Neural progenitor cell (in vitro differentiated cells): ENCODE data around the gene PDLIM4. TPM values are rescaled to one million over a fixed set of nuclear protein-coding genes. Genes with fewer than 3 reads are reported as not detected.

Experiments
- DNase-seq: peaks from one replicate; pipeline ENCODE4 v3.0.0-alpha.2; 2016; ENCODE audit warnings: low spot score
- H2AFZ ChIP-seq: fragments of 200-600 bp; sonication (generic); replicated peaks from 2 replicates; pipeline ENCODE4 v1.6.1; 2016; ENCODE audit warnings: antibody characterized with exemption
- H3F3A ChIP-seq: fragments of 200-600 bp; sonication (generic); 2 replicates; pipeline ENCODE4 v1.6.1; 2016; ENCODE audit warnings: antibody characterized with exemption, low read depth
- H3K27ac ChIP-seq: fragments of 200-600 bp; sonication (generic); 2 replicates; pipeline ENCODE4 v1.5.1; 2016; ENCODE audit warnings: mild to moderate bottlenecking
- H3K27me3 ChIP-seq: fragments of 200-600 bp; sonication (generic); 2 replicates; pipeline ENCODE4 v1.6.1; 2016; ENCODE audit warnings: mild to moderate bottlenecking, moderate library complexity
- H3K36me3 ChIP-seq: fragments of 200-600 bp; sonication (generic); 2 replicates; pipeline ENCODE4 v1.5.1; 2016
- H3K4me1 ChIP-seq: fragments of 200-600 bp; sonication (generic); 2 replicates; pipeline ENCODE4 v1.6.1; 2016; ENCODE audit warnings: mixed run types
- H3K4me2 ChIP-seq: fragments of 200-600 bp; sonication (generic); 2 replicates; pipeline ENCODE4 v1.6.1; 2016
- H3K4me3 ChIP-seq: fragments of 200-600 bp; sonication (generic); 2 replicates; pipeline ENCODE4 v1.5.1; 2016
- H3K79me2 ChIP-seq: fragments of 200-600 bp; sonication (generic); 2 replicates; pipeline ENCODE4 v1.6.1; 2016; ENCODE audit warnings: low read depth
- H3K9ac ChIP-seq: fragments of 200-600 bp; sonication (generic); 2 replicates; pipeline ENCODE4 v1.6.1; 2016
- H3K9me3 ChIP-seq: fragments of 200-600 bp; sonication (generic); 2 replicates; pipeline ENCODE4 v1.5.1; 2016; ENCODE audit warnings: low read depth
- H4K20me1 ChIP-seq: fragments of 200-600 bp; sonication (generic); 2 replicates; pipeline ENCODE4 v1.6.1; 2016; ENCODE audit warnings: low read depth
- H3K27ac Mint-ChIP-seq: 3 replicates; pipeline ENCODE4 v1.8.0; 2021; ENCODE audit warnings: mixed read lengths
- H3K27me3 Mint-ChIP-seq: 2 replicates; pipeline ENCODE4 v1.8.0; 2022; ENCODE audit warnings: low read depth, mild to moderate bottlenecking, inconsistent platforms, moderate library complexity, mixed read lengths; ENCODE audit not compliant: insufficient read depth
- H3K36me3 Mint-ChIP-seq: 3 replicates; pipeline ENCODE4 v1.8.0; 2021; ENCODE audit warnings: mixed read lengths
- H3K4me1 Mint-ChIP-seq: 3 replicates; pipeline ENCODE4 v1.8.0; 2021; ENCODE audit warnings: mixed read lengths
- H3K4me3 Mint-ChIP-seq: 3 replicates; pipeline ENCODE4 v1.8.0; 2021; ENCODE audit warnings: mild to moderate bottlenecking, moderate library complexity, mixed read lengths
- H3K9me3 Mint-ChIP-seq: 3 replicates; pipeline ENCODE4 v1.8.0; 2020; ENCODE audit warnings: mixed read lengths
- EZH2 ChIP-seq: fragments of 200-600 bp; sonication (generic); IDR thresholded peaks from 2 replicates; pipeline ENCODE4 v1.6.1; 2017; ENCODE audit warnings: antibody characterized with exemption, mild to moderate bottlenecking, moderate library complexity
- EZH2phosphoT487 ChIP-seq: fragments of 200-600 bp; sonication (generic); IDR thresholded peaks from 2 replicates; pipeline ENCODE4 v1.6.1; 2017; ENCODE audit warnings: antibody characterized with exemption
- total RNA-seq: library from RNA; depleted of rRNA; stranded (reverse); fragments of >200 nt; gene quantifications from 2 replicates; pipeline ENCODE4 v1.2.3, GENCODE V29; 2015; ENCODE audit warnings: low replicate concordance
- TF ChIP-seq, protein P1 (sequence below): fragments of 200-600 bp; sonication (generic); IDR thresholded peaks from 2 replicates; pipeline ENCODE4 v1.5.1; 2017; ENCODE audit warnings: antibody characterized with exemption, mild to moderate bottlenecking

The PDLIM4 gene
- total RNA-seq, 1 donor from 2014 or later: 8.3 TPM

DNA sequence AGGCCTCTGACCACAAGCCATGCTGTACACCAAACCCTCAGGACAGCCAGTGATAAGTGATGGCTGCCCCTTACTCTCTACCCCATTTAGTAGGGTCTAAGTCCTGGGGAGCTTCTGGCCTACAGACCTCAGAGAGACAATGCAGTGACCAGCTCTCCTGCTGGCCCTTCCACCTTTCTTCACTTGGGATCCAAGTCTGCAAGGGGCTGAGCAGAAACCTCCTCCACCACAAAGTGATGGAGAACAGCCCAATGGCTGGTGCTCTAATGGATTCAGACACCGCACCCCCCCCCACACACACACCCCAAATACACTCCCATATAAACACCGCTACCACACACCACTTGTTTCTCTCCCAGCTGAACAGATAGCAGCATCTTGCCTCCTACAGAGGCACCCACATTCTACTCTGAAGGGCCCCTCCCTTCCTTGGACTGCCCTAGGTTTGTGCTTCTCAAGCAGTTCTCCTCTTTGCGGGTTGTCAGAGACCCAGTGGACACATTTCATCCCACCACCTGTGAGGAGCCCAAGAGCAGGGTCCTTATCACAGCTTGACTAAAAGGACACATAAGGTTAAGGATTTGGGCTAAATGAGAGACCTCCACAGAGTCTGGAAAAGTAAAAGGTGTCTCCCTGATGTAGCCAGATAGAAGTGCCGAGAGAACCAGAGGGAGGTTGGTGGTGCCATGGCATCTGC, 1.3 kb upstream of the PDLIM4 start:
- Mint-ChIP-seq H3K9me3 (no peaks in the 10 kb centered on the region), H3K36me3 (peaks cover 4% of the 10 kb centered on the region), H3K27me3 (peaks cover 8% of the 10 kb centered on the region), H3K4me3 (peak overlapping the region; percentile 82), H3K27ac (no peak overlapping the region), H3K4me1 (peaks cover 29% of the 10 kb centered on the region)
- no peak overlapping the region for H3K4me2 ChIP-seq
- H3K4me3 ChIP-seq: no peak overlapping the region
- peaks cover 13% of the 10 kb centered on the region for H3K4me1 ChIP-seq
- TF ChIP-seq, protein P1, sequence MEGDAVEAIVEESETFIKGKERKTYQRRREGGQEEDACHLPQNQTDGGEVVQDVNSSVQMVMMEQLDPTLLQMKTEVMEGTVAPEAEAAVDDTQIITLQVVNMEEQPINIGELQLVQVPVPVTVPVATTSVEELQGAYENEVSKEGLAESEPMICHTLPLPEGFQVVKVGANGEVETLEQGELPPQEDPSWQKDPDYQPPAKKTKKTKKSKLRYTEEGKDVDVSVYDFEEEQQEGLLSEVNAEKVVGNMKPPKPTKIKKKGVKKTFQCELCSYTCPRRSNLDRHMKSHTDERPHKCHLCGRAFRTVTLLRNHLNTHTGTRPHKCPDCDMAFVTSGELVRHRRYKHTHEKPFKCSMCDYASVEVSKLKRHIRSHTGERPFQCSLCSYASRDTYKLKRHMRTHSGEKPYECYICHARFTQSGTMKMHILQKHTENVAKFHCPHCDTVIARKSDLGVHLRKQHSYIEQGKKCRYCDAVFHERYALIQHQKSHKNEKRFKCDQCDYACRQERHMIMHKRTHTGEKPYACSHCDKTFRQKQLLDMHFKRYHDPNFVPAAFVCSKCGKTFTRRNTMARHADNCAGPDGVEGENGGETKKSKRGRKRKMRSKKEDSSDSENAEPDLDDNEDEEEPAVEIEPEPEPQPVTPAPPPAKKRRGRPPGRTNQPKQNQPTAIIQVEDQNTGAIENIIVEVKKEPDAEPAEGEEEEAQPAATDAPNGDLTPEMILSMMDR: no peak
- TF ChIP-seq EZH2phosphoT487 (no peak), EZH2 (no peak)
- H3K79me2 ChIP-seq: no peaks in the 10 kb centered on the region
- DNase-seq: no peak
- H3K36me3 ChIP-seq: no peaks in the 10 kb centered on the region
- peaks cover 19% of the 10 kb centered on the region for H3K27me3 ChIP-seq
- no peak overlapping the region for H2AFZ ChIP-seq
- no peaks in the 10 kb centered on the region for H4K20me1 ChIP-seq
- H3K27ac ChIP-seq: no peak overlapping the region
- H3F3A ChIP-seq: no peaks in the 10 kb centered on the region
- H3K9ac ChIP-seq: no peak overlapping the region
- no peaks in the 10 kb centered on the region for H3K9me3 ChIP-seq

- H3K36me3 ChIP-seq: no peaks in the 10 kb centered on the region
- no peaks in the 10 kb centered on the region for H3K9me3 ChIP-seq
- H3K27ac ChIP-seq: no peak overlapping the region
- H3K4me1 Mint-ChIP-seq: peaks cover 29% of the 10 kb centered on the region
- no peaks in the 10 kb centered on the region for H3F3A ChIP-seq
- DNase-seq: no peak
- H3K27ac Mint-ChIP-seq: no peak overlapping the region
- H3K4me1 ChIP-seq: peaks cover 13% of the 10 kb centered on the region
- peaks cover 8% of the 10 kb centered on the region for H3K27me3 Mint-ChIP-seq
- H3K9ac ChIP-seq: no peak overlapping the region
- H3K79me2 ChIP-seq: no peaks in the 10 kb centered on the region
- H3K4me3 Mint-ChIP-seq: peak overlapping the region; percentile 82
- TF ChIP-seq, protein P1: no peak
- no peak for TF ChIP-seq EZH2
- TF ChIP-seq EZH2phosphoT487: no peak
- H3K36me3 Mint-ChIP-seq: peaks cover 6% of the 10 kb centered on the region
- peaks cover 19% of the 10 kb centered on the region for H3K27me3 ChIP-seq
- H4K20me1 ChIP-seq: no peaks in the 10 kb centered on the region
- peak overlapping the region; percentile 86 for H3K4me2 ChIP-seq
- peak overlapping the region; percentile 98 for H2AFZ ChIP-seq
- peak overlapping the region; percentile 78 for H3K4me3 ChIP-seq
- no peaks in the 10 kb centered on the region for H3K9me3 Mint-ChIP-seq
Measured at GRCh38 chr5:132256783-132257130, 739 bp upstream of the PDLIM4 start.

- Mint-ChIP-seq H3K27ac (peak overlapping the region; percentile 87), H3K36me3 (peaks cover 8% of the 10 kb centered on the region), H3K4me3 (peak overlapping the region; percentile 82), H3K4me1 (peaks cover 29% of the 10 kb centered on the region), H3K9me3 (no peaks in the 10 kb centered on the region), H3K27me3 (peaks cover 7% of the 10 kb centered on the region)
- H3K27me3 ChIP-seq: peaks cover 19% of the 10 kb centered on the region
- H4K20me1 ChIP-seq: no peaks in the 10 kb centered on the region
- peak overlapping the region; percentile 100 for H3K4me2 ChIP-seq
- no peak for DNase-seq
- no peak overlapping the region for H3K27ac ChIP-seq
- H3K9ac ChIP-seq: peak overlapping the region; percentile 42
- H3K36me3 ChIP-seq: no peaks in the 10 kb centered on the region
- H3K79me2 ChIP-seq: no peaks in the 10 kb centered on the region
- TF ChIP-seq EZH2phosphoT487 (no peak), EZH2 (no peak)
- TF ChIP-seq, protein P1: no peak
- H3K4me3 ChIP-seq: peak overlapping the region; percentile 78
- no peaks in the 10 kb centered on the region for H3K9me3 ChIP-seq
- no peaks in the 10 kb centered on the region for H3F3A ChIP-seq
- H3K4me1 ChIP-seq: peaks cover 13% of the 10 kb centered on the region
- H2AFZ ChIP-seq: peak overlapping the region; percentile 98
Measured at GRCh38 chr5:132258102-132259068, 889 bp downstream of the PDLIM4 start.
